HUES6 (cell line): Measurements from ENCODE around the gene KRTAP9-6.
"Not testable (repeated sequence)": the region's sequence is repeated elsewhere in the genome, so short reads cannot be mapped to it uniquely, and the experiment has no call there.

Source experiments
- H3K27ac ChIP-seq: 2 replicates; pipeline ENCODE4 v1.7.0; 2013; ENCODE audit warnings: low read depth, mild to moderate bottlenecking, low read length, inconsistent platforms
- H3K27me3 ChIP-seq: 2 replicates; pipeline ENCODE4 v1.6.1; 2013; ENCODE audit warnings: low read length; ENCODE audit not compliant: control insufficient read depth, insufficient read depth
- H3K36me3 ChIP-seq: 2 replicates; pipeline ENCODE4 v1.6.1; 2013; ENCODE audit warnings: low read length; ENCODE audit not compliant: control insufficient read depth, insufficient read depth
- H3K4me1 ChIP-seq: 2 replicates; pipeline ENCODE4 v1.6.1; 2013; ENCODE audit warnings: low read length; ENCODE audit not compliant: control insufficient read depth, insufficient read depth
- H3K4me3 ChIP-seq: 2 replicates; pipeline ENCODE4 v1.5.1; 2013; ENCODE audit warnings: low read depth, low read length
- H3K9ac ChIP-seq: one replicate; pipeline ENCODE4 v1.6.1; 2013; ENCODE audit warnings: mild to moderate bottlenecking, low read length
- H3K9me3 ChIP-seq: 2 replicates; pipeline ENCODE4 v1.6.1; 2013; ENCODE audit warnings: low read depth, low read length; ENCODE audit not compliant: control insufficient read depth, insufficient read depth

Gene KRTAP9-6

GRCh38 chr17:41265078-41265477, at the start of gene KRTAP9-6:
Gene KRTAP9-6, plus strand, starts transcription at chr17:41265378. Its CDS starts 0 bp downstream, at chr17:41265378.
- Histone ChIP-seq H3K27me3 (peaks cover 23% of the 10 kb centered on the region; the same call in 1 of the 2 replicates), H3K4me3 (no peak within 1 kb of the TSS), H3K27ac (no peak within 1 kb of the TSS), H3K9ac (no peak within 1 kb of the TSS), H3K4me1 (no peaks in the 10 kb centered on the region), H3K9me3 (no peaks in the 10 kb centered on the region), H3K36me3 (no peaks in the 10 kb centered on the region)

- Histone ChIP-seq H3K4me3 (no peak overlapping the region), H3K27ac (no peak overlapping the region), H3K4me1 (no peaks in the 10 kb centered on the region), H3K9ac (no peak overlapping the region), H3K36me3 (no peaks in the 10 kb centered on the region), H3K27me3 (no peaks in the 10 kb centered on the region), H3K9me3 (no peaks in the 10 kb centered on the region)
Measured at GRCh38 chr17:41215681-41216080, 49.5 kb upstream of the KRTAP9-6 start.

GRCh38 chr17:41223821-41224220, 41.4 kb upstream of the KRTAP9-6 start:
- Histone ChIP-seq H3K36me3 (no peaks in the 10 kb centered on the region), H3K4me1 (no peaks in the 10 kb centered on the region), H3K9me3 (no peaks in the 10 kb centered on the region), H3K9ac (no peak overlapping the region), H3K4me3 (no peak overlapping the region), H3K27me3 (peaks cover 4% of the 10 kb centered on the region; the same call in 1 of the 2 replicates), H3K27ac (no peak overlapping the region)

- H3K27ac ChIP-seq, result no peak overlapping the region
- H3K9me3 ChIP-seq, result no peaks in the 10 kb centered on the region
- no peak overlapping the region for H3K9ac ChIP-seq
- H3K4me3 ChIP-seq, result no peak overlapping the region
- H3K27me3 ChIP-seq, result peaks cover 4% of the 10 kb centered on the region; the same call in 1 of the 2 replicates
- H3K4me1 ChIP-seq, result no peaks in the 10 kb centered on the region
- H3K36me3 ChIP-seq, result no peaks in the 10 kb centered on the region
Measured at GRCh38 chr17:41226051-41226450, 39.1 kb upstream of the KRTAP9-6 start.

- H3K36me3 ChIP-seq, H3K9me3 ChIP-seq, H3K27me3 ChIP-seq, H3K4me3 ChIP-seq, H3K4me1 ChIP-seq, H3K27ac ChIP-seq, H3K9ac ChIP-seq: not testable (repeated sequence)
Measured at GRCh38 chr17:41226598-41227095, 38.5 kb upstream of the KRTAP9-6 start, which contains the start of gene KRTAP9-2. Gene KRTAP9-2, plus strand, starts transcription at chr17:41226648. Its CDS starts 7 bp downstream, at chr17:41226655.

GRCh38 chr17:41230094-41230493, 35.1 kb upstream of the KRTAP9-6 start:
- H3K4me1 ChIP-seq, result no peaks in the 10 kb centered on the region
- no peak overlapping the region for H3K4me3 ChIP-seq
- H3K27me3 ChIP-seq, result peaks cover 10% of the 10 kb centered on the region; the same call in 1 of the 2 replicates
- no peak overlapping the region for H3K9ac ChIP-seq
- H3K36me3 ChIP-seq, result no peaks in the 10 kb centered on the region
- H3K9me3 ChIP-seq, result no peaks in the 10 kb centered on the region
- H3K27ac ChIP-seq, result no peak overlapping the region

- H3K27ac ChIP-seq, result no peak overlapping the region
- no peaks in the 10 kb centered on the region for H3K9me3 ChIP-seq
- H3K4me1 ChIP-seq, result no peaks in the 10 kb centered on the region
- peaks cover 11% of the 10 kb centered on the region for H3K27me3 ChIP-seq
- no peaks in the 10 kb centered on the region for H3K36me3 ChIP-seq
- H3K9ac ChIP-seq, result no peak overlapping the region
- no peak overlapping the region for H3K4me3 ChIP-seq
Measured at GRCh38 chr17:41231731-41232130, 33.4 kb upstream of the KRTAP9-6 start.

GRCh38 chr17:41232399-41233105, 32.6 kb upstream of the KRTAP9-6 start, which contains the start of gene KRTAP9-3:
Gene KRTAP9-3, plus strand, starts transcription at chr17:41232449. Its CDS starts 53 bp downstream, at chr17:41232502.
- H3K36me3 ChIP-seq, H3K9me3 ChIP-seq, H3K27ac ChIP-seq, H3K9ac ChIP-seq, H3K4me1 ChIP-seq, H3K4me3 ChIP-seq: not testable (repeated sequence)
- peaks cover 15% of the 10 kb centered on the region for H3K27me3 ChIP-seq

GRCh38 chr17:41237116-41237515, 28.1 kb upstream of the KRTAP9-6 start:
- H3K27ac ChIP-seq, H3K36me3 ChIP-seq, H3K4me1 ChIP-seq, H3K9me3 ChIP-seq, H3K9ac ChIP-seq, H3K4me3 ChIP-seq: not testable (repeated sequence)
- peaks cover 15% of the 10 kb centered on the region for H3K27me3 ChIP-seq

- not testable (repeated sequence) for H3K9ac ChIP-seq, H3K27ac ChIP-seq, H3K4me3 ChIP-seq, H3K36me3 ChIP-seq, H3K9me3 ChIP-seq, H3K4me1 ChIP-seq
- peaks cover 15% of the 10 kb centered on the region for H3K27me3 ChIP-seq
Measured at GRCh38 chr17:41237949-41238437, 27.2 kb upstream of the KRTAP9-6 start, which contains the start of gene KRTAP9-8. Gene KRTAP9-8, plus strand, starts transcription at chr17:41237999. Its CDS starts 53 bp downstream, at chr17:41238052.

GRCh38 chr17:41246995-41247787, 18.0 kb upstream of the KRTAP9-6 start:
- not testable (repeated sequence) for H3K4me1 ChIP-seq, H3K4me3 ChIP-seq, H3K36me3 ChIP-seq, H3K27ac ChIP-seq, H3K9me3 ChIP-seq, H3K9ac ChIP-seq
- H3K27me3 ChIP-seq, result peaks cover 23% of the 10 kb centered on the region; the same call in 1 of the 2 replicates
